C4-2B (cell line): ENCODE measurements around the gene KRT26.

ENCODE experiments used
- H3K27ac ChIP-seq: fragments of 450-650 bp; 2 replicates; pipeline ENCODE4 v1.5.1; 2017
- CTCF ChIP-seq: fragments of 450-650 bp; conservative IDR thresholded peaks from 2 replicates; pipeline ENCODE4 v1.5.1; 2017; ENCODE audit warnings: mild to moderate bottlenecking
- ZFX ChIP-seq: fragments of 450-650 bp; IDR thresholded peaks from 2 replicates; pipeline ENCODE4 v1.6.1; 2017

The KRT26 gene

GRCh38 chr17:40777459-40777858 is 5.5 kb upstream of the KRT26 start:
- TF ChIP-seq ZFX (no peak), CTCF (no peak)
- no peak overlapping the region for H3K27ac ChIP-seq

- no peak for TF ChIP-seq ZFX
- TF ChIP-seq CTCF: no peak
- no peak overlapping the region for H3K27ac ChIP-seq
Measured at GRCh38 chr17:40775945-40776344, 3.9 kb upstream of the KRT26 start.

GRCh38 chr17:40765657-40766056 is 6.3 kb downstream of the KRT26 start:
- no peak overlapping the region for H3K27ac ChIP-seq
- TF ChIP-seq ZFX (no peak), CTCF (no peak)

GRCh38 chr17:40763752-40764151 is 8.2 kb downstream of the KRT26 start:
- no peak overlapping the region for H3K27ac ChIP-seq
- TF ChIP-seq ZFX: no peak
- TF ChIP-seq CTCF: no peak

- no peak overlapping the region for H3K27ac ChIP-seq
- TF ChIP-seq ZFX: no peak
- no peak for TF ChIP-seq CTCF
Measured at GRCh38 chr17:40760105-40761016, 11.6 kb downstream of the KRT26 start.

- TF ChIP-seq ZFX (no peak), CTCF (no peak)
- no peak within 1 kb of the TSS for H3K27ac ChIP-seq
Measured at GRCh38 chr17:40755231-40755630, 16.8 kb downstream of the KRT26 start, which contains the start of gene KRT25. KRT25 (minus strand) TSS chr17:40755331; CDS start chr17:40755271, 60 bp downstream.

- no peak for TF ChIP-seq CTCF
- TF ChIP-seq ZFX: no peak
- no peak overlapping the region for H3K27ac ChIP-seq
Measured at GRCh38 chr17:40753804-40754203, 18.2 kb downstream of the KRT26 start.
